ENCODE results near the gene ZNF84.

DNA sequence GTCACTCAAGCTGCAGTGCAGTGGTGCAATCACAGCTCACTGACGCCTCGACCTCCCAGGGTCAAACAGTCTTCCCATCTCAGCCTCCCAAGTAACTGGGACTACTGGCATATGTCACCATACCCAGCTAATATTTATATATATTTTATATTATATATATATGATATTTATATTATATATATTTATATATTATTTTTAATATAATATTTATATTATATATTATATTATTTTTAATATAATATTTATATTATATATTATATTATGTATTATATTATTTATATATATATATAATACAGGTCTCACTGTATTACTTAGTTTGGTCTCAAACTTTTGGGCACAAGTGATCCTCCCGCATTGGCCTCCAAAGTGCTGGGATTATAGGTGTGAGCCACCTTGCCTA, 9.4 kb downstream of the ZNF84 start:
- TF ChIP-seq, protein P1, sequence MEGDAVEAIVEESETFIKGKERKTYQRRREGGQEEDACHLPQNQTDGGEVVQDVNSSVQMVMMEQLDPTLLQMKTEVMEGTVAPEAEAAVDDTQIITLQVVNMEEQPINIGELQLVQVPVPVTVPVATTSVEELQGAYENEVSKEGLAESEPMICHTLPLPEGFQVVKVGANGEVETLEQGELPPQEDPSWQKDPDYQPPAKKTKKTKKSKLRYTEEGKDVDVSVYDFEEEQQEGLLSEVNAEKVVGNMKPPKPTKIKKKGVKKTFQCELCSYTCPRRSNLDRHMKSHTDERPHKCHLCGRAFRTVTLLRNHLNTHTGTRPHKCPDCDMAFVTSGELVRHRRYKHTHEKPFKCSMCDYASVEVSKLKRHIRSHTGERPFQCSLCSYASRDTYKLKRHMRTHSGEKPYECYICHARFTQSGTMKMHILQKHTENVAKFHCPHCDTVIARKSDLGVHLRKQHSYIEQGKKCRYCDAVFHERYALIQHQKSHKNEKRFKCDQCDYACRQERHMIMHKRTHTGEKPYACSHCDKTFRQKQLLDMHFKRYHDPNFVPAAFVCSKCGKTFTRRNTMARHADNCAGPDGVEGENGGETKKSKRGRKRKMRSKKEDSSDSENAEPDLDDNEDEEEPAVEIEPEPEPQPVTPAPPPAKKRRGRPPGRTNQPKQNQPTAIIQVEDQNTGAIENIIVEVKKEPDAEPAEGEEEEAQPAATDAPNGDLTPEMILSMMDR (IDR thresholded peaks at IDR 0.05; ENCODE audit: insufficient read depth, low read depth, low read length) = no peak
- no peak for TF ChIP-seq EZH2 (IDR thresholded peaks at IDR 0.05; ENCODE audit: insufficient read depth, low read length)
